Thoracic aorta (tissue), 2 donors: ENCODE data around the gene SCAPER. TPM values are rescaled to one million over a fixed set of nuclear protein-coding genes. Genes with fewer than 3 reads are reported as not detected.

Experiments used
- ATAC-seq: fragments of 150-250 bp; one replicate; pipeline ENCODE4 v1.8.0; 2017; ENCODE audit warnings: low read depth; ENCODE audit not compliant: insufficient number of reproducible peaks, low FRiP score
- DNase-seq: peaks from one replicate; pipeline ENCODE4 v3.0.0-alpha.2; 2020; ENCODE audit warnings: low spot score
- H3K27ac ChIP-seq, 2 donors: fragments of 200-600 bp; sonication (generic); 1 replicate in 1 of 2; 2 replicates in 1 of 2; pipeline ENCODE4 v1.5.1; 2016; ENCODE audit warnings: mild to moderate bottlenecking in 2 of 2, moderate library complexity in 2 of 2
- H3K27me3 ChIP-seq: fragments of 200-600 bp; sonication (generic); replicated peaks from 2 replicates; pipeline ENCODE4 v1.6.0; 2016; ENCODE audit warnings: mild to moderate bottlenecking; ENCODE audit not compliant: insufficient read depth
- H3K36me3 ChIP-seq: fragments of 200-600 bp; sonication (generic); one replicate; pipeline ENCODE4 v1.5.1; 2016
- H3K4me1 ChIP-seq, 2 donors: fragments of 200-600 bp; sonication (generic); 1 replicate in 1 of 2; 2 replicates in 1 of 2; pipeline versions ENCODE4 v1.5.1 to v1.6.0; 2016; ENCODE audit warnings: low read depth in 2 of 2, mild to moderate bottlenecking in 1 of 2; ENCODE audit not compliant: control insufficient read depth in 1 of 2
- H3K4me3 ChIP-seq: fragments of 200-600 bp; sonication (generic); 2 replicates; pipeline ENCODE4 v1.5.1; 2016; ENCODE audit warnings: mild to moderate bottlenecking
- H3K9me3 ChIP-seq: fragments of 200-600 bp; sonication (generic); 2 replicates; pipeline ENCODE4 v1.5.1; 2016
- total RNA-seq, 2 donors: library from RNA; depleted of rRNA; stranded (reverse); fragments of >200 nt; gene quantifications; one replicate each; pipeline versions ENCODE4 v1.1.0 to v1.2.3, GENCODE V29; 2016
- TF ChIP-seq, protein P1 (sequence below): fragments of 200-600 bp; sonication (generic); IDR thresholded peaks from one replicate; pipeline ENCODE4 v1.5.1; 2019; ENCODE audit warnings: antibody characterized with exemption

Gene SCAPER
- total RNA-seq, 2 donors from 2014 or later = 29.6 to 65.0 TPM

DNA sequence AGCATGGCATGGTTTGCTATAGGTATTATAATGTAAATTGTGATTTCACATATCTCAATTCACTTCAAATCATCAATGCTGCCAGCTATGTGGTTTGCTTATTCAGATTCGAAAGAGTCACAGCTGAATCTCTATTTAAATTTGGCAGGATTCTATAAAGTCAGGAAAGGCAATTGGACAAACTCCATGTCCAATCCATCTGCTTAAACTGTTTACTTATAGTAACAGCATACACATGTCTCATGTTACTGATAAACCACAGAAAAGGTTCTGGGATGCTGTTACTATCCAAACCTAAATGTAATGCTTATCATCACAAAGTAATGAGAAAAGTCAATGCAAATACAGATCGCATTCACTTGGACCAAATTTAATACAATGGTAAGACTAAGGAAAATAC lies 338.9 kb downstream of the SCAPER start:
- no peak for ATAC-seq

DNA sequence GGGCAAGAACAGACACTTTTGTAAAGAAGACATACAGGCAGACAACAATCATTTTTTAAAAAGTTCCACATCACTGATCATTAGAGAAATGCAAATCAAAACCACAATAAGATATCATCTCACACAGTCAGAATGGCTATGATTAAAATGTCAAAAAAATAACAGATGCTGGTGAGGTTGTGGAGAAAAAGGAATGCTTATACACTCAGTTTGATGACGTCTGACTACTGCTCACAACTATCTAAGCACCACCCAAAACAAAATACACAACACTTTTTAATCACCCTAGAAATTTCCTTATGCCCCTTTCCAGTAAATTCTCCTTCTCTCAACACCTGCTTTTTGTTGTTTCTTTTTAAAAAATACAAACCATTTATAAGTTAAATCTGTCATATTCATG lies 339.8 kb downstream of the SCAPER start:
- H3K27me3 ChIP-seq = no peaks in the 10 kb centered on the region
- ATAC-seq (no peak), DNase-seq (no peak)
- H3K9me3 ChIP-seq = no peaks in the 10 kb centered on the region
- TF ChIP-seq, protein P1, sequence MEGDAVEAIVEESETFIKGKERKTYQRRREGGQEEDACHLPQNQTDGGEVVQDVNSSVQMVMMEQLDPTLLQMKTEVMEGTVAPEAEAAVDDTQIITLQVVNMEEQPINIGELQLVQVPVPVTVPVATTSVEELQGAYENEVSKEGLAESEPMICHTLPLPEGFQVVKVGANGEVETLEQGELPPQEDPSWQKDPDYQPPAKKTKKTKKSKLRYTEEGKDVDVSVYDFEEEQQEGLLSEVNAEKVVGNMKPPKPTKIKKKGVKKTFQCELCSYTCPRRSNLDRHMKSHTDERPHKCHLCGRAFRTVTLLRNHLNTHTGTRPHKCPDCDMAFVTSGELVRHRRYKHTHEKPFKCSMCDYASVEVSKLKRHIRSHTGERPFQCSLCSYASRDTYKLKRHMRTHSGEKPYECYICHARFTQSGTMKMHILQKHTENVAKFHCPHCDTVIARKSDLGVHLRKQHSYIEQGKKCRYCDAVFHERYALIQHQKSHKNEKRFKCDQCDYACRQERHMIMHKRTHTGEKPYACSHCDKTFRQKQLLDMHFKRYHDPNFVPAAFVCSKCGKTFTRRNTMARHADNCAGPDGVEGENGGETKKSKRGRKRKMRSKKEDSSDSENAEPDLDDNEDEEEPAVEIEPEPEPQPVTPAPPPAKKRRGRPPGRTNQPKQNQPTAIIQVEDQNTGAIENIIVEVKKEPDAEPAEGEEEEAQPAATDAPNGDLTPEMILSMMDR = no peak
- no peaks in the 10 kb centered on the region for H3K4me1 ChIP-seq
- no peak overlapping the region for H3K27ac ChIP-seq
- no peak overlapping the region for H3K4me3 ChIP-seq
- H3K36me3 ChIP-seq = no peaks in the 10 kb centered on the region

More for the DNA sequence above, 338.9 kb downstream of the SCAPER start:
- TF ChIP-seq, protein P1 = no peak
- no peaks in the 10 kb centered on the region for H3K27me3 ChIP-seq
- DNase-seq = no peak
- H3K36me3 ChIP-seq = no peaks in the 10 kb centered on the region
- no peaks in the 10 kb centered on the region for H3K9me3 ChIP-seq
- H3K4me3 ChIP-seq = no peak overlapping the region
- H3K27ac ChIP-seq = no peak overlapping the region
- no peaks in the 10 kb centered on the region for H3K4me1 ChIP-seq

DNA sequence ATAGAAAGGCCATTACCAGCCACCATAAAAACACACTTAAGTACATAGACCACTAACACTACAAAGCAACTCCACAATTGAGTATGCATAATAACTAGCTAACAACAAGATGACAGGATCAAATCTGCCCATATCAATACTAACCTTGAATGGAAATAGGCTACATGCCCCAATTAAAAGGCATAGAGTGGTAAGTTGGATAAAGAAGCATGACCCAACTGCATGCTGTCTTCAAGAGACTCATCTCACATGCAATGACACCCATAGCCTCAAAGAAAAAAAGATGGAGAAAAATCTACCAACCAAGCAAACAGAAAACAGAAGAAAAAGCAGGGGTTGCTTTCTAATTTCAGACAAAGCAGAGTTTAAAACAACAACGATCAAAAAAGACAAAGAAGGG lies 349.9 kb downstream of the SCAPER start:
- no peak overlapping the region for H3K4me3 ChIP-seq
- H3K27ac ChIP-seq = no peak overlapping the region
- H3K9me3 ChIP-seq = no peaks in the 10 kb centered on the region
- no peaks in the 10 kb centered on the region for H3K36me3 ChIP-seq
- no peaks in the 10 kb centered on the region for H3K4me1 ChIP-seq
- TF ChIP-seq, protein P1 = no peak
- H3K27me3 ChIP-seq = no peaks in the 10 kb centered on the region
- no peak for DNase-seq
- ATAC-seq = no peak

DNA sequence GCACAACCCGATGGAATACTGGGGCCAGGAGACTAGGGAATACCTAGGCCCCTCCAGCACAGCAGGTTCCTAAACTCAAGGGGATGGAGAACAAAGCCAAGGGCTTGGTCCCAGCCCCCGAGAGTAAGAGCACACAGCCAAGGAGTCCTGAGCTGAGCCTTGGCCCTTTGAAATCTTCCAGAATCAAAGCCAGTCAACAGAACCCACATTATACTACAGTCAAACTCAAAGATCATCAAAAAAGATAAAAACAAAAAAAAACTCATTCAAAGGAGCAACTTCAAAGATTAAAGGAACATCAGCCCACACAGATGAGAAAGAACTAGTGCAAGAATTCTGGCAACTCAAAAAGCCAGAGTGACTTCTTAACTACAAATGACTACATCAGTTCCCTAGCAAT lies 351.6 kb downstream of the SCAPER start:
- no peaks in the 10 kb centered on the region for H3K4me1 ChIP-seq
- H3K27me3 ChIP-seq = no peaks in the 10 kb centered on the region
- H3K36me3 ChIP-seq = no peaks in the 10 kb centered on the region
- TF ChIP-seq, protein P1 = no peak
- no peak overlapping the region for H3K27ac ChIP-seq
- DNase-seq = no peak
- H3K9me3 ChIP-seq = no peaks in the 10 kb centered on the region
- H3K4me3 ChIP-seq = no peak overlapping the region
- ATAC-seq = no peak

DNA sequence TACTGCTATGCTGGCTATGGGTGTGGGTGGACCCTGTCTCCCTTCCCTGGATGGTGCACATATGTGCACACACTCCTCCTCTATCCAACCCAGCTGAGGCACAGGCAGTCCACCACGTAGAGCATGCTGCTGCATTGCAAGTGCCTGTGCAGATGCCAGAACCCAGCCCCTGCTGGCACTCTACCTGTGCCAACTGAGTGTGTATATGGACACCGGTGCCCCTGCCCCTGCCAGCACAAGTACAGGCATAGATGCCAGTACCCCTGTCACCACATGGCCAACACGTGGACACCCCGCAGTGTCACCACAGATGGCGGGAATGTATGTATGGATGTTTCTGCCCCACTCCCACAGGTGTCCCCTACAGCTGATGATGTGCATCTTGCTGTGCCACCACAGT lies 352.0 kb downstream of the SCAPER start:
- Histone ChIP-seq H3K9me3 (no peaks in the 10 kb centered on the region), H3K27ac (no peak overlapping the region), H3K27me3 (no peaks in the 10 kb centered on the region), H3K4me3 (no peak overlapping the region), H3K36me3 (no peaks in the 10 kb centered on the region), H3K4me1 (no peaks in the 10 kb centered on the region)
- no peak for ATAC-seq
- TF ChIP-seq, protein P1 = no peak
- no peak for DNase-seq
